ENCODE measurements around the gene ACP4.

The ACP4 gene

DNA sequence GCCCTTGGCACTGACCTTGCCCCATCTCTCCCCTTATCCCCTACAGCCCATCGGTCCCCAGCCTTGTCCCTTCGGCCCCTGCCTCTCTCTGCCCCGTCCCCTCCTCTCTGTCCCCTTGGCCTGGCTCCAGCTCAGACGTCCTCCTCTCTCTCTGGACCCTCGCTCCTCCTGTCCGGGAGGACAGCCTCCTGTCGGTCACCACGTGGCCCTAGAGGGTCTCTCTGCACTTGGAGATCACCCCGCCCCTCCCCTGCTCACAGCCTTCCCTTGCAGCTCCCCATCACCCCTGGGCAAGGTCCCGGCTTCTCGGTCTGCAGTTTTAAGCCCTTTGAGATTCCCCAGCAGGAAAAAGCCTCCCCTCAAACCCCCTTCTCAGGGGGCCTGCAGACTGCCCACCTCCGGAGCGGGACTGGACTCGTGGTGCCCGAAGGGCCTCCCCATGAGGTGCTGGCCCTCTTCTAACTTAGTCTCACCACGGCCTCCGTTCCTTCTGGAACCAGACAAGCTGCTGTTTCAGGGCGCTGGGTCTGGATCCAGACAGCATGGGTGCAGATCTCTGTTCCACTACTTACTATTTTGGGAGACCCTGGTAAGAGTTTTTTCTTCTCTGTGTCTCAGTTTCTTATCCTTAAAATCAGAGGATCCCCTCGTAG, 46.5 kb downstream of the ACP4 start:
- no peak for ATAC-seq
- Mint-ChIP-seq H3K9me3 (no peaks in the 10 kb centered on the region), H3K36me3 (no peaks in the 10 kb centered on the region), H3K4me1 (peaks cover 15% of the 10 kb centered on the region), H3K4me3 (peak overlapping the region; percentile 74), H3K27ac (peak overlapping the region; percentile 56)
- DNase-seq (ENCODE audit: low spot score in 2 of 2): no peak

GRCh38 chr19:50837300-50837699, 47.1 kb downstream of the ACP4 start:
- Mint-ChIP-seq H3K36me3 (no peaks in the 10 kb centered on the region), H3K4me3 (peak overlapping the region; percentile 74), H3K4me1 (peaks cover 15% of the 10 kb centered on the region), H3K27ac (no peak overlapping the region), H3K9me3 (no peaks in the 10 kb centered on the region)
- DNase-seq (ENCODE audit: low spot score in 2 of 2) (no peak), ATAC-seq (no peak)

- Mint-ChIP-seq H3K27ac (no peak overlapping the region), H3K9me3 (peaks cover 2% of the 10 kb centered on the region), H3K4me3 (no peak overlapping the region), H3K4me1 (peaks cover 15% of the 10 kb centered on the region), H3K36me3 (no peaks in the 10 kb centered on the region)
- ATAC-seq: no peak
- DNase-seq (ENCODE audit: low spot score in 2 of 2): no peak
Observed at GRCh38 chr19:50838239-50838638, 48.0 kb downstream of the ACP4 start.

- Mint-ChIP-seq H3K36me3 (no peaks in the 10 kb centered on the region), H3K4me1 (peaks cover 15% of the 10 kb centered on the region), H3K4me3 (no peak overlapping the region), H3K9me3 (peaks cover 13% of the 10 kb centered on the region), H3K27ac (no peak overlapping the region)
- ATAC-seq (no peak), DNase-seq (ENCODE audit: low spot score in 2 of 2) (no peak)
Observed at GRCh38 chr19:50839712-50840655, 49.8 kb downstream of the ACP4 start.

GRCh38 chr19:50842130-50842529, 51.9 kb downstream of the ACP4 start:
- Mint-ChIP-seq H3K4me3 (no peak overlapping the region), H3K4me1 (peaks cover 3% of the 10 kb centered on the region), H3K27ac (no peak overlapping the region), H3K36me3 (no peaks in the 10 kb centered on the region), H3K9me3 (peaks cover 13% of the 10 kb centered on the region)
- ATAC-seq (no peak), DNase-seq (ENCODE audit: low spot score in 2 of 2) (no peak)

DNA sequence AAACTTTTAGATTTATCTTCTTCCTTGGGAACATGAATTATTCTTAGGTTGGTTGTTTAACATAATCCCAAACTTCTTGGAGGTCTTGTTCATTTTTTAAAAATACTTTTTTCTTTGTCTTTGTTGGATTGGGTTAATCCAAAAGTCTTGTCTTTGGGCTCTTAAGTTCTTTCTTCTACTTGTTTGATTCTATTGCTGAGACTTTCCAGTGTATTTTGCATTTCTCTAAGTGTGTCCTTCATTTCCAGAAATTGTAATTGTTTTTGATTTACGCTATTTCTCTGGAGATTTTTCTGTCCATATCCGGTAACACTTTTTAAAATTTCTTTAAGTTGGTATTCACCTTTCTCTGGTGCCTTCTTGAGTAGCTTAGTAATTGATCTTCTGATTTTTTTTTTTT, 53.0 kb downstream of the ACP4 start:
- H3K4me3 Mint-ChIP-seq: no peak overlapping the region
- no peaks in the 10 kb centered on the region for H3K4me1 Mint-ChIP-seq
- no peak overlapping the region for H3K27ac Mint-ChIP-seq
- H3K9me3 Mint-ChIP-seq: peaks cover 13% of the 10 kb centered on the region
- no peak for DNase-seq (ENCODE audit: low spot score in 2 of 2)
- no peaks in the 10 kb centered on the region for H3K36me3 Mint-ChIP-seq
- no peak for ATAC-seq

DNA sequence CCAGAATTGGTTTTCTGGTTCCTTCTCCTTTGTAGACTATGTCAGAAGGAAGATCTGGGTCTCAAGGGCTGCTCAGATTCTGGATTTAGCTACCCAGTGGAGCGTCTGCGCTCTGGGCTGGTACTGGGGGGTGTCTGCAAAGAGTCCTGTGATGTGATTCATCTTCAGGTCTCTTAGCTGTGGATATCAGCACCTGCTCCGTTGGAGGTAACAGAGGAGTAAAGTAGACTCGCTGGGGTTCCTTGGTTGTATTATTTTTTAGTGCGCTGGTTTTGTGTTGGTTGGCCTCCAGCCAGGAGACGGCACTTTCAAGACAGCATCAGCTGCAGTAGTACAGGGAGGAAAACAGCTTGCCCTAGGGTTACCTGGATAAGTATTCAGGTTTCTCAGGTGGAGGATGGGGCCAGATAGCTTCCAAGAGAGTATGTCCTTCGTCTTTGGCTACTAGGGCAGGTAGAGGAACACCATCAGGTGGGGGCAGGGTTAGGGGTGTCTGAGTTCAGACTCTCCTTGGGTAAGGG, 53.5 kb downstream of the ACP4 start:
- H3K36me3 Mint-ChIP-seq: no peaks in the 10 kb centered on the region
- H3K4me1 Mint-ChIP-seq: no peaks in the 10 kb centered on the region
- DNase-seq (ENCODE audit: low spot score in 2 of 2) (no peak), ATAC-seq (no peak)
- H3K4me3 Mint-ChIP-seq: no peak overlapping the region
- no peak overlapping the region for H3K27ac Mint-ChIP-seq
- peaks cover 13% of the 10 kb centered on the region for H3K9me3 Mint-ChIP-seq

DNA sequence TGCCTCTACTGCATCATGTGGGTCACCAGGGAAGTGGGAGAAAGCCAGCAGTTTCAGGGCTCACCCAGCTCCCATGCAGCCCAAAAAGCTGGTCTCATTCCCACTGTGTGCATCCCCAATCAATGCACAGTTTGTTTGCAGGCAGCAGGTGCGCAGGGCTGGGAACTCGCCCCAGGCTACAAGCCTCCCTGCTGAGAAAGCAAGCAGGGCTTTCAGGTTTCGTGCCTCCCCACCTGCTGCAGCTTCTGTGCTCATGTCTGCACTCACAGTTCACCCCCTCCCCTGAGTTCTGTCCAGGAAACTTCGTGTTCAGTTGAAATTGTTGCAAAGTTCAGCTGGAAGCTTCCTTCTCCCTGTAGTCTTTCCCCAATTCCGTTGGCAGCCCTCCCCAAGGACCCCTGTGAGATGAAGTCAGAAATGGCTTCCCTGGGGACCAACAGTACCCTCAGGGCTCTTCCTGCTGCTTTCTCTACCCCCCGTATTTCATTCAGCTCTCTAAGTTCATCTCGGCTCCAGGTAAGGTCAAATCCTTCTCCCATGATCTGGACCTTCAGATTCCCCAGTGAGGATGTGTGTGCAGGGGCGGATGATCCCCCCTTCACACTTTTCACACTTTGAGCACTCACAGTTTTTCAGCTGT, 54.2 kb downstream of the ACP4 start:
- DNase-seq (ENCODE audit: low spot score in 2 of 2): no peak
- no peak for ATAC-seq
- H3K4me3 Mint-ChIP-seq: no peak overlapping the region
- peaks cover 13% of the 10 kb centered on the region for H3K9me3 Mint-ChIP-seq
- no peak overlapping the region for H3K27ac Mint-ChIP-seq
- no peaks in the 10 kb centered on the region for H3K36me3 Mint-ChIP-seq
- H3K4me1 Mint-ChIP-seq: no peaks in the 10 kb centered on the region
